ENCODE results near the gene EVX2.

The EVX2 gene

GRCh38 chr2:176091329-176092258, 7.8 kb upstream of the EVX2 start:
- Histone ChIP-seq H3K27me3 (ENCODE audit: insufficient read depth, poor library complexity, severe bottlenecking) (peaks cover 97% of the 10 kb centered on the region), H3K27ac (ENCODE audit: poor library complexity, severe bottlenecking) (no peak overlapping the region), H3K36me3 (ENCODE audit: low read depth) (no peaks in the 10 kb centered on the region), H3K4me3 (ENCODE audit: severe bottlenecking) (no peak overlapping the region), H3K4me1 (ENCODE audit: insufficient read depth, poor library complexity, severe bottlenecking) (no peaks in the 10 kb centered on the region), H3K9me3 (ENCODE audit: severe bottlenecking) (no peaks in the 10 kb centered on the region)
- no peak for ATAC-seq (ENCODE audit: low read depth)
- no peak for TF ChIP-seq CTCF (IDR thresholded peaks at IDR 0.05; ENCODE audit: poor library complexity, severe bottlenecking)
- DNase-seq (ENCODE audit: low spot score), result no peak

GRCh38 chr2:176090862-176091261, 7.1 kb upstream of the EVX2 start:
- Histone ChIP-seq H3K27me3 (ENCODE audit: insufficient read depth, poor library complexity, severe bottlenecking) (peaks cover 97% of the 10 kb centered on the region), H3K27ac (ENCODE audit: poor library complexity, severe bottlenecking) (no peak overlapping the region), H3K4me1 (ENCODE audit: insufficient read depth, poor library complexity, severe bottlenecking) (no peaks in the 10 kb centered on the region), H3K4me3 (ENCODE audit: severe bottlenecking) (no peak overlapping the region), H3K36me3 (ENCODE audit: low read depth) (no peaks in the 10 kb centered on the region), H3K9me3 (ENCODE audit: severe bottlenecking) (no peaks in the 10 kb centered on the region)
- DNase-seq (ENCODE audit: low spot score) (no peak), ATAC-seq (ENCODE audit: low read depth) (no peak)
- no peak for TF ChIP-seq CTCF (IDR thresholded peaks at IDR 0.05; ENCODE audit: poor library complexity, severe bottlenecking)

- H3K36me3 ChIP-seq (ENCODE audit: low read depth), result no peaks in the 10 kb centered on the region
- no peak overlapping the region for H3K27ac ChIP-seq (ENCODE audit: poor library complexity, severe bottlenecking)
- no peak for TF ChIP-seq CTCF (IDR thresholded peaks at IDR 0.05; ENCODE audit: poor library complexity, severe bottlenecking)
- no peaks in the 10 kb centered on the region for H3K4me1 ChIP-seq (ENCODE audit: insufficient read depth, poor library complexity, severe bottlenecking)
- peaks cover 97% of the 10 kb centered on the region for H3K27me3 ChIP-seq (ENCODE audit: insufficient read depth, poor library complexity, severe bottlenecking)
- DNase-seq (ENCODE audit: low spot score) (no peak), ATAC-seq (ENCODE audit: low read depth) (no peak)
- no peak overlapping the region for H3K4me3 ChIP-seq (ENCODE audit: severe bottlenecking)
- no peaks in the 10 kb centered on the region for H3K9me3 ChIP-seq (ENCODE audit: severe bottlenecking)
These were observed 6.2 kb upstream of the EVX2 start for GRCh38 chr2:176089843-176090395.

GRCh38 chr2:176088937-176089842, 5.4 kb upstream of the EVX2 start:
- Histone ChIP-seq H3K36me3 (ENCODE audit: low read depth) (no peaks in the 10 kb centered on the region), H3K4me3 (ENCODE audit: severe bottlenecking) (no peak overlapping the region), H3K27me3 (ENCODE audit: insufficient read depth, poor library complexity, severe bottlenecking) (peaks cover 97% of the 10 kb centered on the region), H3K4me1 (ENCODE audit: insufficient read depth, poor library complexity, severe bottlenecking) (no peaks in the 10 kb centered on the region), H3K27ac (ENCODE audit: poor library complexity, severe bottlenecking) (no peak overlapping the region), H3K9me3 (ENCODE audit: severe bottlenecking) (no peaks in the 10 kb centered on the region)
- no peak for DNase-seq (ENCODE audit: low spot score)
- ATAC-seq (ENCODE audit: low read depth), result no peak
- TF ChIP-seq CTCF (IDR thresholded peaks at IDR 0.05; ENCODE audit: poor library complexity, severe bottlenecking), result no peak

All from RWPE2 (cell line).